ENCODE data around the gene PRDM12.

Gene PRDM12

DNA sequence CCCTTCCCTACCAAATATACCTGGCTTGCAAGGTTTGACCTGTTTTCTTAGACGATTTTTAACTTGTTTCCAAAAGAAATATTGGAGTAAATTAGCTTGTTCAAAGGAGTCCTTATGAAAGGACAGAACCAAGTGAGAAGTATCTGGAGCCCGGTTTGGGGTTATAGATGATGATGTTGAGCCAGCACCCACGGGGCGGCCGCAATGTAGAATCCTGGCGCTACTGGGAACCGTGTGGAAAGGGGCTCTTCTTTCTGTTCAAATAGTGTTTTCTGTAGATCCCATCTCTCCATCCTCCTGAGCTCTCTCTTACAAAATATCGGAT, 28.7 kb downstream of the PRDM12 start:
- no peak for DNase-seq

DNA sequence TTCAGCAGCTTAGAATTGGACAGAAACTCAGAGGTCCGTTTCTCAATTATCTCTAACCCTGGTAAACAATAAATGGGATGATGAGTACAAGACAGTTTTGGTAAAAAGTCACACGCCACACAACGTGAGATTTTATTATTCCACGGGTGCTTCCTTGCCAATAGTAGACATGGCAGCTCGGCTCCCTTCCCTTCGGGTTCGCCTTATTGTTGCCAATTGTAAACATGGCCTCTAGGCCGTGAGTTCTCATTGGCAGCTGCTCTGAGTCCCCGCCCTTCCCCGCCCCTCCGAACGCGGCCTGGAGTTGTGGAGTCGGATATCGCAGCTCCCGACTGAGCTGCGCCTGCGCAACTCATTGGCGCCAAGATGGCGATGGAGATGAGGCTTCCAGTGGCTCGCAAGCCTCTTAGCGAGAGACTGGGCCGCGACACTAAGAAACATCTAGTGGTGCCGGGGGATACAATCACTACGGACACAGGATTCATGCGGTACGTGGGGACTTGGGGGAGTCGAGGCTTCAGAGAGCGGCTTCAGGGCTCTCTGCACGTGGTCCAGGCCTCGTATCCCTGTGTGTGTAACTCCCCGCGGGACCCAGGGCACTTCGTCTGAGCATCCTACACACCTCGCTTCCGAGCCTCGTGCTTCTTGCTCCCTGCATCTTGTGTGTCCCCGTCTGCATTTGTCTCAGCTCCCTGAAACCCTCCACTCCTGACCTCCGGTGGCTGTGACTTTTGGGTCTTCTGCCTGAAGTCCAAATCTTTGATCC, 29.2 kb downstream of the PRDM12 start, which contains the start of gene EXOSC2:
TSS of gene EXOSC2 (plus strand) at position 355 of the 766 bp plus-strand sequence. CDS start at position 367, 12 bp downstream.
- DNase-seq, result peak; percentile 96

DNA sequence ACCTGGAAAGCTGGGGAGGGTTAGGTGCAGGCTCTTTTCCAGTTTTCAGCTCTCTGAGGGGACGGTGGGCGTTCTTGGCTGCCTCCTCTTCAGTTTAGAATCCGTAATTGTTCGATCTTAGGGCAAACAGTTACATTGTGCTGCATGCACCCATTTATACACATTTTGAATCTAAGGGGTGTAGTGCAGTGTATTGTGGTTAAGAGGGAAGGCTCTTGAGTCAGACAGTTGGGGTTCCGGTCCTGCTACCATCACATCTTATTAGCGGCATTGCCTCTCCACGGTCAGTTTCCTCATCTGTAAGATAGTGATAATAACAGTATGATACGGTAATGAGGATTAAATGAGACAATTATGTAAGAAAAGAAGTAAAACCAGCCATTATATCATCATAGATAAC, 29.8 kb downstream of the PRDM12 start:
- no peak for DNase-seq

DNA sequence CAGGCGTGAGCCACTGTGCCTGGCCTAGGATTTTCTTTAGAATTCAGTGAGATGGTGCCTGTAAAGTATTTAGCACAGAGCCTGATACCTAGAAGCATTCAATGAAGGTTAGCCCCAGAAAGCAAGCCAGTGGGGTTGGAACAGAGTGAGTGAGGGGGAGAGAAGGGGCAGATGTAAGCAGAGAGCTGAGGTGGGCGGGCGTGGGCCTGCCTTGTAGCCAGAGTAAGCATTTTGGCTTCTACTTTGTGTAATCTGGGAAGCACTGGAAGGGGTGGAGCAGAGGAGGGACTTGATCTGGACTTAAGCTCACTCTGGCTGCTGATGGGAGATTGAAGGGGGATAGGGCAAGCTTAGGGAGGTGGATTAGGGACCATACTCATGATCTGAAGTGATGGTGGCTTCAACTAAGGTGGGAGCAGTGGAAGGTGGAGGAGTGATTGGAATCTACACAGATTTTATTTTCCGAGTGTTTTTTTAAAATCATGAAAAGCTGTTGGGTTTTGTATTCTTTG, 31.8 kb downstream of the PRDM12 start:
- no peak for DNase-seq

DNA sequence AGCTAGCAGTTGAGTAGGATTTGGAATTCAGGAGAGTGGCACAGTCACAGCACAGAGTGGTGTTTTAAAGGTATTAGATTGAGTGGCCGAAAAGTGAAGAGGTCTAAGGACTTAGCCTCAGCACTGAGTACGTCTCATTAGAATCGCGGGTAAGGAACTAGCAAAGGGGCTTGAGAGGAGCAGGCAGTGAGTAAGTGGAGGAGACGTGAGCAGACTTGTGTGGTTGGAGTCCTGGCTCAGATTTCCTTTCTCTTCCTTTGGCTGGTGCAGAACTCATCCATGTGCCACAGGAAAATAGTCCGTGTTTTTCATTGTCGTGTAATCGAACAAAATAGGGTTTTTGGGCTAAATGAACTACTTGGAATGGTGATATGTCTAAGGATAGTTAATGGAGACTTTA, 32.6 kb downstream of the PRDM12 start:
- no peak for DNase-seq

DNA sequence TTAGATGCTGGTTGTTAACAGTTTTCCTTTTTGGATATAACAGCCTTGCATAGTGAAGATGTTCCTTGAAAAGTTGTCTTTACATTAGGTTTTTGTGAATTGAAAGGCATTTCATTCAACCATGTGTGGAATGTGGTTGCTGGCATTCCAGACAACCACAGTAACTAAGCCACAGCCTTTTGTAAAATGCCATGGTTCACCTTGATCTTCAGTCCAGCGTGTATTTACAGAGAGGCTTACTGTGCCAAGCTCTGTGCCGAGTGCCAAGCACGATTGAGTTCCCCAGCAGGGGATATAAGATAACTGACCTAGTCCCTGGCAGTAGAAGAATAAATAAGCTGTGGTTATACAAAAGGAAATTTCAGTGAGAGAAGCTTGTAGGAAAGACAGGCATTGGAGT, 34.1 kb downstream of the PRDM12 start:
- DNase-seq, result no peak

DNA sequence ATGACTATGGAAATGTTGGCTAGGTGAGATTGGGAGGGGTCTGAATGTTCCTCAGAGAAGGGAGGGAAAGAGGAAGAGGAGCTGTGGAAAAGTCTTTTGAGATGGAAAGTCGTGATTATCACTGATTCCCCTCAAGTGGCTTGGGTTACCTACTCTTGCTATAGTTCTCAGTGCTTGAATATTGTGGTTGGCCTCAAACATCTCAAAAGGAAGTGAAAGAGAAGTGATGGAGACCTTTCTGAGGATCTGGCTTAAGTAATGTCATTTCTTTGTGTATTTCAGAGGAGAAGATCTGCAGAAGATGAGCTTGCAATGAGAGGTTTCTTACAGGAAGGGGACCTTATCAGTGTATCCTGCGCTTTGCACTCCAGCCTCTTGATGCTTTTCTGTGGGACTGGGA, 34.7 kb downstream of the PRDM12 start:
- no peak for DNase-seq

DNA sequence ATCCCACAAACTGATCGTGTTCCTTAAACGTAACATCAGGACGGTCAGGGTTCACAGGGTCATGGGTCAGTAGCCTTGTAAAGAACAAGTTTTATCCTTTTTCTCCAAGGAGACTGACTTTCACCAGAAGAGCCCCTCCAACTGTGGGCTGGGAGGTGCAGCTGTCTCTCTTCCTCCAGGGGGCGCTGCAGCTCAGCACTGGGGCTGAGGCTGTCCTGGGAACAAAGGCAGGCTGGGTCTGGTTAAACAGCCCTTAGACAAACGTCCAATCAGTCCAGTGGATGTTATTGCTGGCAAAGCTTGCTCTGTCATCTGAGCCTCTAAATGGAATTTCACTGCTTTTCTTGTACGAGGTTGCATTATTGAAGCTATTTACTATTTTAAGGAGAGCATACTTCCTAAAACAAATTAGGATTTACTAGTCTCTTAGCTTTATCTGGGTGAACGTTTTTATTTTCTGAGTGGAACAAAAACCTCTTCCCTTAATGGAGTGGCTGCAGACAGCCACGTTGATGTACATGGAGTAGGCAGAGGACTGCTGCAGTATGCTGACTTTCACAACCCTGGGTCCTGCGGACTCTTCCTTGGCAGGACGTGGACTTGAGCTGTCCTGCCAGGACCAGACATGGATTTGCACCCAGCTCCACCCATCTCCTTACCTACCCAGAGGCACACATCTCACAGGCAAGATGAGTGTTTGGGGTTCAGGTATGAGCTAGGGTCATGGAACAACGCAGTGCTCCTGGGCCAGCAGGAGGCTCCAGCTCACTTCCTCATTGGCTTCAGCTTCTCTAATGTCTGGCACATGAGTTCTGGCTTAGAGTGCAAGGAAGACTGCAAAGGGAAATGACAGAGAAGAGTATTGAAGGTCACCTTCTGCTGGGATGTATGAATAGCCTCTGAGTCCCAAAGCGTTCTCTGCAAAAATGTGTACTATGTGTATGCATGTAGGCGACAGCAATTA, 36.9 kb downstream of the PRDM12 start:
- peak; percentile 52 for DNase-seq

DNA sequence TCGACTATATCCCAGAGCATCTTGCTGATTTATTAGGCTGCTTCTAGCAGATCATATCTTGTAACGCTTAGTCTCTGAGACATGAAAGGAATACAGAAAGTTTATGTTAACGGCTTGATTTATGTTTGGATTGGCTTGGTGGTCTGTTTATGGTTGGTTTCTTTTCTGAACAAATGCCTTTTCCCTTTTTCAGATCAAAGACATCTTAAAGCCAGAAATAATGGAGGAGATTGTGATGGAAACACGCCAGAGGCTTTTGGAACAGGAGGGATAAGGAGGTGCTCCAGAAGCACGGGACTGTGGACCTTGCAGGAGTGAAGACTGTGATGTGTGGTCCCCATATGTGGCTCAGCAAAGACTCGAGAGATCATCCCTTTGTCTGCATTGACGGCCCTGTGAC, 39.1 kb downstream of the PRDM12 start:
- DNase-seq, result no peak

DNA sequence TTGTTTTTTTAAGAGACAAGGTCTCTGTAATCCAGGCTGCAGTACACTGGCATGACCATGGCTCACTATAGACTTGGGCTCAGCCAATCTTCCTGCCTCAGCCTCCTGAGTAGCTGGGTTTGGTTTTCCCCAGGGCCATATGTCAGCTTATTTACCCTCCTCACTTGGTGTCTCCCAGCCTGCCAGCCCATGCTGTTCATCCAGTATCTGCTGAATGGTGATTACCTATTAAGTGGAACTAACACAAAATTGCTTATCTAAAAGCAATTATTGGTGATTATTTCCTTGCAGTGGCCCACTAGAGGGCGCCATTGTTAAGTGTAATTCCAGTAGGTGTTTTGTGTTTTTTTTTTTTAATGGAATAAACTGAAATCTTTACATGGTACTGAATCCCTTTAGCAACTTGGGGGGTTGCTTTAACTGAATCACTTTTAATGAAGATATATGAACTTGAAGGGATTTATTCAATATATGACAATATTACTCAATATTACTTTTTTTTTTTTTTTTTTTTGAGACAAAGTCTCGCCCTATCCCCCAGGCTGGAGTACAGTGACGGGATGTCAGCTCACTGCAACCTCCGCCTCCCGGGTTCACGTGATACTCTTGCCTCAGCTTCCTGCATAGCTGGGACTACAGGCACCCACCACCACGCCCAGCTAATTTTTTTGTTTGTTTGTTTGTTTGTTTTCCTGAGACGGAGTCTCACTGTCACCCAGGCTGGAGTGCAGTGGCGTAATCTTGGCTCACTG, 43.0 kb downstream of the PRDM12 start:
- DNase-seq, result peak; percentile 68

DNA sequence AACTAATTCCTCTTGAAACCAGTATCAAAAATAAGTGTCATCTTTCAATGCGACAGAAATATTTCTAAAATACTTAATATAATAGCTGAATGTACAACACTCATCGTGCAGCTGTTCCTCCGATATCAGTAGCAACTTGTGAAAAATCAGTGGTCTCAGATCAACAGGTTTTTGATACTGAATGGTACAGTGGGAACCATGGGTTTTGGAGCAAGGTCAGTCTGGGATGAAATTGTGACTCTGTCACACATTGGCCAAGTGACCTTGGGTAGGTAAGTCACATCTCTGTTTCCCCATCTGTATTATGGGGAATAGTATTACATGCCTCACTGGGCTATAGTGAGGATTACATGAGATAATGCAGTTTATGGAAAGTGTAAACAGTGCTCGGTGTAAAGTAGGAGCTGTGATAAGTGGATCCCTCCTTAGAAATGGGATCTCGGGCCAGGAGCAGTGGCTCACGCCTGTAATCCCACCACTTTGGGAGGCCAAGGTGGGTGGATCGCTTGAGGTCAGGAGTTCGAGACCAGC, 46.5 kb downstream of the PRDM12 start:
- no peak for DNase-seq

DNA sequence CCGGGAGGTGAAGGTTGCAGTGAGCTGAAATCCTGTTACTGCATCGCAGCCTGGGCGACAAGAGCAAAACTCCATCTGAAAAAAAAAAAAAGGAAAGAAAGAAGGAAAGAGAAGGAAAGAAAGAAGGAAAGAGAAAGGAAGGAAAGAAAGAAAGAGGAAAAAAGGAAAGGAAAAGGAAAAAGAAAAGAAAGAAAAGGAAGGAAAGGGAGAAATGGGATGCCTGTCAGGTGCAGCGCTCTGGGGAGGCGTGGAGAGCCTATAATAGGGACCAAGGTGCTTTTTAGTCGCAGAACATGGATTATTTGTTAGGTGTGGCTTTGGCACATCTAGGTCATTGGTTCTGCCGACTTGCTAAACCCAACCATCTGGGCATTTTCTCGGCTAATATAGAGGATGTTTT, 47.1 kb downstream of the PRDM12 start:
- DNase-seq, result no peak

DNA sequence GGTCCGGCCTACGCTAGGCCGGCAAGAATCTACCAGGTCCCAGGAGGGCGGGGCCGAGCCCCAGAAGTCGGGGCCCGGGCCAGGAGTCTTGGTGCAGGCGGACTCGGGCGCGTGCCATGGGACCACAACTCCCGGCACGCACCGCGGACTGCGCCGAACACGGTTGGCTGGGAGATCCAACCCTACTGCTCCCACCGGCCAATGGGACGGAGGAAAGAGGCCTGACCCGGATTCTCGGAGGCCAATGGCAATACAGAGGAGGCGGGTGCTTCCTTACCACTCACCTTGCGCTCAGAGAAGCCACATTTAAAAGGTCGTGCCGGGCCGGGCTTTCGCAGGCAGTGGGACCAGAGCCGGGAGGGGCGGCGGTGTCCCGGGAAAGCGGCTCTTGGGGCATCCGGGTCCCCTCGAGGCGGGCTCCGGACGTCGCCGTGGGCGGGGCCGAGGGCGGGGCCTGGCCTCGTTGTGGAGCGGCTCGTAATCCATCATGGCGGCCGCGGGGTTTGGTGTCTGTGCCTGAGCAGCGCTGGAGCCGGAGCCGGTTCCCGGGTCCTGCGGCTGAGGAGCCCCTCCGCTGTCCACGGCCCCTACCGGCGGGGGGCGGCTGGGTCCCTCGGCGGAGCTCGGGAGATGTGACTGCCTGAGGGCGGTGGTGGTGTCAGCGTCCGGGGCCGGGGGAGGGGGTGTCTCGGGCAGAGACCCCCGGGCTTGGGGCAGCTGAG, 48.3 kb downstream of the PRDM12 start:
- DNase-seq, result peak; percentile 94

DNA sequence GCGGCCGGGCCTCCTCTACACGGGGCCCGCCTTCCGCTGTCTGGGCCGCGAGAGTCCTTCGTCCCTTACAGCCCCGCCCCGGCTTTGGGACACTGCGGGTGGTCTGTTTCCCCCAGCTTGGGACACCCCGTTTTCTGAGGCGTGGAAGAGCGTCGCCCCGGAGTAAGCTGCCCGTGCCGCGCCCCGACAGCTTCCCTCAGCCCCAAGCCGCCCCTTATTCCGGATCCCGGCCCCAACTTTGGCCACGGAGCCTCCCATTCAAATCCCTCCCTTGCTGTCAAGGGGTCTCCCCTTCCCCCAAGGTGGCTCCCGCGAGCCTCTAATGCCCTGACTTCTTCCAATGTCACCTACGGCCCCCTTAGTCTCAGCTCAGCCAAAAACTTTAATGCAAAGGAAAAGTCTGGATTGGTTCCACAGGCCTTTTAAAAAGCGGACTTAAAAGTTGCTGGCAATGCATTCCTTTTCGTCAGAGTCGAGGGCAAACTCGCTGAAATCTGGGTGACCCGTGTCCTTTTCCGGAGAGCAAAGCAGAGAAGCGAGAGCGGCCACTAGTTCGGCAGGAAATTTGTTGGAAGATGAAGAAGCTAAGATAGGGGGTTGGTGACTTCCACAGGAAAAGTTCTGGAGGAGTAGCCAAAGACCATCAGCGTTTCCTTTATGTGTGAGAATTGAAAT, 49.0 kb downstream of the PRDM12 start:
- DNase-seq, result no peak

DNA sequence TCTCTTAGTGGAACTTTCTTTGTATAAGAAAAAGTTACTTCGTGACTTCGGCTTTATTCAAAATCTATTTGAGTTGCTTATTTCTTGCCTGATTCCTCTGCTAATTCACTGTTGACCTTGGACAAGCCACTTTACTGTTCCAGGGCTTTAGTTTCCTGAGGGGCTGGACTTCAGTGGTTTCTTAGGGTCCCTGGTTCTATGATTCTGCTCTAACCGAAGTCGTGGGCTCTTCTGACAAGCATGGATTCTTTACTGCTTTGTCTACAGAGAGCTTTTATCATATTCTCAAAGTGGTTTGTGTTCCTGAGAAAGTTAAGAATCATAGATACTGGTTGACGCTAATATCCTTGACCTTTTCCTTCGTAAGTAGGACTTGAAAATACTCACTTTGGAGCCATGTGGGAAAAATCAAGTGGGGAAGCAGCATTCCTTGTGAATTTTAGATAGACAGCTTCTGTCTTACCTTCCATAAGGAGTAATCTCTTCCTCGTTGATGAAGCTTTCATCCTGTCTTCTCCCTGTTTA, 50.3 kb downstream of the PRDM12 start:
- no peak for DNase-seq

DNA sequence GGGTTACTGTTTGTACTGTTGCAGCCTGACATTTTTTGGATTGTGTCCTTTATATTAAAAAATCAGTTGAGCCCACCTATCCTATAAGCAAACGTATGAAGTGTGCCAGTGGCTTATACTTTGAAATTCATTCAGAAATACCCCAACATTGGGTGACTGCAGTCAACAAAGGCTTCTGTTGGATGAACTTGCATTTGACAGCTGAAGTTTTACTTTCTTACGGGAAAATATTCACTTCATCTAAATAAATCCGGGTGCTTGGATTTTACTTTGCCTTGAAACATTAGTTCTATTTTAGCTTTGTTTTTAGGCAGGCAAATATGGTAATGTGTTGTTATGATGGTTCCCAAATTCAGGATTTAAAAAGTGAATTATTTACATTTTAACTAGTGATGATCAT, 50.9 kb downstream of the PRDM12 start:
- DNase-seq, result no peak

DNA sequence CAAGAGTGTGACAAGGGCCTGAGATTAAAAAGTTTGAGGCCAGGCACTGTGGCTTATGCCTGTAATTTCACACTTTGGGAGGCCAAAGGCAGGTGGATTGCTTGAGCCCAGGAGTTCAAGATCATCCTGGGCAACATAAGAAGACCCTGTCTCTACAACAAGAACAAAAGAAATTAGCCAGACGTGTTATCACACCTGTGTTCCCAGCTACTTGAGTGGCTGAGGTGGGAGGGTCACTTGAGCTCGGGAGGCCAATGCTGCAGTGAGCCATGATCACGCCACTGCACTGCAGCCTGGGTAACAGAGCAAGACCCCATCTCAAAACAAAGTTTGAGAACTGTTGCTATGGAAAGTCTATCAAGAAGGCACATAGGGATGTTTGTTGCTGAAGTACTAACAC, 54.2 kb downstream of the PRDM12 start:
- DNase-seq, result no peak

DNA sequence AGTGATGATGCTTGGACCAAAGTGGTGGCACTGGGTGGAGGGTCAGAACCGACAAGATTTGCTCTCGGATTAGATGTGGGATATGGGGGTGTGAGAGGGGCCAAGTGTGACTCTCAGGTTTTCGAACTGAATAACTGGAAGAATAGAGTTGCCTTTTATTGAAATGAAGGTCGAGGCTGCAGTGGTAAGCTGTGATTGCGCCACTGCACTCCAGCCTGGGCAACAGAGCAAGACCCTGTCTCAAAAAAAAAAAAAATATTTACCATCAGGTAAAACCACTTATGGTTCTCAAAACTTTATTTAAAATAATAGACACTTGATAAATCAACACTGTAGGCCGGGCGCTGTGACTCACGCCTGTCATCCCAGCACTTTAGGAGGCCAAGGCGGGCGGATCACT, 56.4 kb downstream of the PRDM12 start:
- no peak for DNase-seq

DNA sequence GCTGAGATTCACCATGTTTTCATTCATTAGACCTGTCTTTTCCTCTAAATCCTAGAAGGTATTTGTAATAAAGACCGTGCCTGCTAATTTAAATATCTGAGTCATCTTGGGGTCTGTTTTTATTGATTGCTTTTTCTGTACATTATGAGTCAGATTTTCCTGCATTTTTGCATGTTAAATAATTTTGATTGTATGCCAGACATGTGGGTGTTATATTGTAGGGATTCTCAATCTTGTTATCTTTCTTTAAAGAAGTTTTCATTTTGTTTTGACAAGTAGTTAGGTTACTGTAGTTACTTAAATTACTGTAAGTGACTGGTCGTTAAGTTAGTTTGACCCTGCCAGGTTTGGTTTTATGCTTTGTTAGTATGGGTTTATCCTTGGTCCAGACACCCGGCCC, 64.3 kb downstream of the PRDM12 start:
- DNase-seq, result no peak

DNA sequence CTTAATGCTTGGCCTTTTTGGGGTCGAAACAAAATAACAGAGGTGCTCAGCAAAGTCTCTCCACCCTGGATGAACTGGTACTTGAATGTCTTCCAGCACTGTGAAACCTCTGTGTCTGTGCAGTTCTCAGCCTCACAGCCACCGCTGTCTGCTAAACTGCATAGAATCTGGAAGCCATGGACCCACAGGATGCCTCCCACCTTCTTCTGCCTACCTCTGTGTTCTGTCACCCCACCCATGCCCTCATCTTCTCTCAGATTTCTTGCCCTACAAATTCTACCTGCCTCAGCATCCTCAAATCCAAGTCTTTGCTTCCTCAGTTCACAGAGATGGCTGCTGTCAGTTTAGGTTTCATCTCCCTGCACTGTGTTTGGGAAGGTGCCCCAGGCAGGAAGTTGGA, 64.8 kb downstream of the PRDM12 start:
- no peak for DNase-seq

DNA sequence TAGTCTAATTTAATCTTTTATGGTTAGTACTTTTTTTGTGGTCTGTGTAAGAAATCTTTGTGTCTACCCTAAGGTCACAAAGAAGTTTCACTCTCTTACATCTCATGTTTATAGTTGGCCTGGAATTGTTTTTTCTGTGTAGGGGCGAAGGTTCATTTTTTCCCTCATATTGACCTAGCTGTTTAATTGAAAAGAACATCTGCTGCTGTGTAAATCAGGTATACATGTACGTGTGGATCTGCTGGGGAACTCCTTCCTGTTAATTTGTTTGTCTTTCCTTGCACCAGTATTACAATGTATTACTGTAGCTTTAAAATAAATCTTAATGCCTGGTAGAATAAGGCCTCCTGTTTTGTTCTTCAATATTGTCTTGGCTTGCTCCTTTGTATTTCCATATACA, 67.0 kb downstream of the PRDM12 start:
- peak; percentile 76 for DNase-seq

Measured in NCI-H510A treated with DMSO at 0.1 percent for 48 hours (cell line).